ENCODE data around the gene CASP12. TPM values are rescaled to one million over a fixed set of nuclear protein-coding genes. Genes with fewer than 3 reads are reported as not detected.

The CASP12 gene
- total and polyA plus RNA-seq, 9 donors = 0.16 to 0.36 (median 0.28) TPM; not detected in 4

DNA sequence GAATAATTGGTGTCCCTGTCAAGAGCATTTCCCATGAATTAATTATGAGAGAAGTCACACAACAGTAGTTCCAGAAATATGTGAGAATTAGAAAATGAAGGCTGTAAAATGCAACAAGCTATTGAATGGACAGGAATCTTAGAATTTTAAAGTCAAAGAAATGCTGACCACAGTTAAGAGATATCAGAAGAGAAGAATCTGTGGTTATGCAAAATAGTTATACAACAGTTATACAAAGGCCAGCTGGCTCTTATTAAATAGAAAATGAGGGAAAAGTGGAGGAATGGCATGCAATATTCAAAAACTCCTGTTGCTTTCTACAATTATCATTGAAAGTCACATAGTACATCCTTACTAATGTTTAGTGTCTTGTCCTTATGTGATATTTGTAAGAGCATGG, 27.4 kb downstream of the CASP12 start:
- Histone ChIP-seq H3K4me1 (ENCODE audit: control insufficient read depth, insufficient read depth, low read length) (no peaks in the 10 kb centered on the region), H3K27ac (ENCODE audit: low read length) (no peak overlapping the region), H3K9me3 (replicated peaks; ENCODE audit: control insufficient read depth, low read depth, low read length) (no peaks in the 10 kb centered on the region), H3K27me3 (ENCODE audit: control insufficient read depth, insufficient read depth, low read length) (no peaks in the 10 kb centered on the region), H3K4me3 (ENCODE audit: low read length) (no peak overlapping the region), H3K36me3 (ENCODE audit: control insufficient read depth, insufficient read depth, low read length) (no peaks in the 10 kb centered on the region)
- DNase-seq = no peak

DNA sequence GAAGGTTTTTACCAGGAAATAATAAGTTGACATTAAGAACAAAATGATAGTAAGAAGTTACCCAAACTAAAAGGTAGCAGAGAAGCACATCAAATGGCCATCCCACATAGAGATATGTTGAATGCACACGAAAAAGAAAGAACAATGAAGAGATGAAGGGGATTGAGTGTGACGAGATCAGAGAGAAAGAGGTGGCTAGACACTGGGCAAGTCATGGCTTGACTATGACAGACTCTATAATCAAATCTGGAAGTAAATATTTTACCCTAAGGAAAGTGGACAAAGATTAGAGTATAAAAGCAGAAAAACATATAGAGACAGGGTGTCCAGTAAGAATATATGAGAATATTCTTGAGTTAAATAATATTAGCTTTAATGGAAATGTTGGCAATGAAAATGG, 31.4 kb downstream of the CASP12 start:
- Histone ChIP-seq H3K27ac (ENCODE audit: low read length) (no peak overlapping the region), H3K27me3 (ENCODE audit: control insufficient read depth, insufficient read depth, low read length) (no peaks in the 10 kb centered on the region), H3K36me3 (ENCODE audit: control insufficient read depth, insufficient read depth, low read length) (no peaks in the 10 kb centered on the region), H3K9me3 (replicated peaks; ENCODE audit: control insufficient read depth, low read depth, low read length) (no peaks in the 10 kb centered on the region), H3K4me1 (ENCODE audit: control insufficient read depth, insufficient read depth, low read length) (no peaks in the 10 kb centered on the region), H3K4me3 (ENCODE audit: low read length) (no peak overlapping the region)
- WGBS (ENCODE audit: insufficient coverage) = no CpG with 5 or more reads among the region's 2 CpGs
- no peak for DNase-seq

- no peak overlapping the region for H3K4me3 ChIP-seq (ENCODE audit: low read length)
- no peaks in the 10 kb centered on the region for H3K9me3 ChIP-seq (replicated peaks; ENCODE audit: control insufficient read depth, low read depth, low read length)
- no peak for DNase-seq
- no peaks in the 10 kb centered on the region for H3K4me1 ChIP-seq (ENCODE audit: control insufficient read depth, insufficient read depth, low read length)
- H3K36me3 ChIP-seq (ENCODE audit: control insufficient read depth, insufficient read depth, low read length) = no peaks in the 10 kb centered on the region
- H3K27ac ChIP-seq (ENCODE audit: low read length) = no peak overlapping the region
- H3K27me3 ChIP-seq (ENCODE audit: control insufficient read depth, insufficient read depth, low read length) = no peaks in the 10 kb centered on the region
- WGBS (ENCODE audit: insufficient coverage) = 59% methylated on average over 2 of the region's 7 CpGs
Observed at GRCh38 chr11:104858882-104859775, 39.1 kb downstream of the CASP12 start.

DNA sequence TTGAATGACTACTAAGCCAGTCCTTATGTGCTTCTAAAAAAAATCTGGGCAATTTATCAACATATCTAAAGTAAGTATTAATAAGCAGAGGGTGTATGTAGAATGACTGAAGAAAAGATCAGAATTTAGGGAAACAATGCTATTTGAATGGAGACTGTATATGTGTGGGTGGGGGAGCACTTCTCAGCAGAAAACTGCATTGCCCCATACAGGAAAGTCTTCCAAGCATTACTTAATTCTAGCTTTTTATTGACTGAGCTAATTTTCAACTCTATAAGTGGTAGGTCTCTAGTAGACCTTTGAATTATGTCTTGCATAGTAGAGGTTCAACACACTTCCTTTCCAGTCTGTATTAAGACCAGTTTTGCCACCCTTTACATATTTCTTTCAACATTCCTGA, 41.7 kb downstream of the CASP12 start:
- Histone ChIP-seq H3K4me1 (ENCODE audit: control insufficient read depth, insufficient read depth, low read length) (no peaks in the 10 kb centered on the region), H3K4me3 (ENCODE audit: low read length) (no peak overlapping the region), H3K36me3 (ENCODE audit: control insufficient read depth, insufficient read depth, low read length) (no peaks in the 10 kb centered on the region), H3K27ac (ENCODE audit: low read length) (no peak overlapping the region), H3K27me3 (ENCODE audit: control insufficient read depth, insufficient read depth, low read length) (no peaks in the 10 kb centered on the region), H3K9me3 (replicated peaks; ENCODE audit: control insufficient read depth, low read depth, low read length) (no peaks in the 10 kb centered on the region)
- DNase-seq = no peak

- no peaks in the 10 kb centered on the region for H3K9me3 ChIP-seq (replicated peaks; ENCODE audit: control insufficient read depth, low read depth, low read length)
- no peak overlapping the region for H3K4me3 ChIP-seq (ENCODE audit: low read length)
- no peaks in the 10 kb centered on the region for H3K27me3 ChIP-seq (ENCODE audit: control insufficient read depth, insufficient read depth, low read length)
- no peak for DNase-seq
- WGBS (ENCODE audit: insufficient coverage) = no CpG with 5 or more reads among the region's 2 CpGs
- H3K4me1 ChIP-seq (ENCODE audit: control insufficient read depth, insufficient read depth, low read length) = no peaks in the 10 kb centered on the region
- H3K27ac ChIP-seq (ENCODE audit: low read length) = no peak overlapping the region
- no peaks in the 10 kb centered on the region for H3K36me3 ChIP-seq (ENCODE audit: control insufficient read depth, insufficient read depth, low read length)
Observed at GRCh38 chr11:104855965-104856364, 42.3 kb downstream of the CASP12 start.

DNA sequence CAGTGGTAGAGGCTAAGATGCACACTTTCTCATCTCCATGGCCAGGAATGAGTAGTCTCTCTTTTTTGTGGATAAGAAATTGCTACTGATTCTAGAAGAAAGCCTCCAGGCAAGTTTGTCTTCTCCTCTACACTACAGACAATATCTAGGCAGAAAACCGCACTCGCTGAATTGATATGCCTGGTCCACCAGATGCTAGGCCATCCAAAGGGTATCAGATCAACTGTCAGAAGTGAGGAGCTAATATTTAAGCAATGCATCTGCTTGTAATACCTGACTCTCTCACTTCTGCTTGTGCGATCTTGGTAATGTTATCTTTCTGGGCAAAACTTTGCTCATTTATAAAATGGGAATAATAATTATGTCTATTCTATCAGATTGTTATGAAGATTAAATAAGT, 45.0 kb downstream of the CASP12 start:
- H3K27ac ChIP-seq (ENCODE audit: low read length) = no peak overlapping the region
- H3K4me3 ChIP-seq (ENCODE audit: low read length) = no peak overlapping the region
- WGBS (ENCODE audit: insufficient coverage) = no CpG with 5 or more reads among the region's 3 CpGs

GRCh38 chr11:104852811-104853210, 45.4 kb downstream of the CASP12 start:
- WGBS (ENCODE audit: insufficient coverage) = 100% methylated on average over 1 of the region's 1 CpG
- DNase-seq = no peak
- no peaks in the 10 kb centered on the region for H3K27me3 ChIP-seq (ENCODE audit: control insufficient read depth, insufficient read depth, low read length)
- H3K36me3 ChIP-seq (ENCODE audit: control insufficient read depth, insufficient read depth, low read length) = no peaks in the 10 kb centered on the region
- no peak overlapping the region for H3K27ac ChIP-seq (ENCODE audit: low read length)
- H3K4me3 ChIP-seq (ENCODE audit: low read length) = no peak overlapping the region
- H3K9me3 ChIP-seq (replicated peaks; ENCODE audit: control insufficient read depth, low read depth, low read length) = no peaks in the 10 kb centered on the region
- H3K4me1 ChIP-seq (ENCODE audit: control insufficient read depth, insufficient read depth, low read length) = no peaks in the 10 kb centered on the region

More for the DNA sequence above, 45.0 kb downstream of the CASP12 start:
- Histone ChIP-seq H3K36me3 (ENCODE audit: control insufficient read depth, insufficient read depth, low read length) (no peaks in the 10 kb centered on the region), H3K9me3 (replicated peaks; ENCODE audit: control insufficient read depth, low read depth, low read length) (no peaks in the 10 kb centered on the region), H3K27me3 (ENCODE audit: control insufficient read depth, insufficient read depth, low read length) (no peaks in the 10 kb centered on the region), H3K4me1 (ENCODE audit: control insufficient read depth, insufficient read depth, low read length) (no peaks in the 10 kb centered on the region)
- no peak for DNase-seq

GRCh38 chr11:104846216-104846615, 52.0 kb downstream of the CASP12 start:
- WGBS (ENCODE audit: insufficient coverage) = no CpG with 5 or more reads among the region's 3 CpGs
- Histone ChIP-seq H3K27ac (ENCODE audit: low read length) (no peak overlapping the region), H3K36me3 (ENCODE audit: control insufficient read depth, insufficient read depth, low read length) (no peaks in the 10 kb centered on the region), H3K9me3 (replicated peaks; ENCODE audit: control insufficient read depth, low read depth, low read length) (no peaks in the 10 kb centered on the region), H3K4me3 (ENCODE audit: low read length) (no peak overlapping the region), H3K27me3 (ENCODE audit: control insufficient read depth, insufficient read depth, low read length) (no peaks in the 10 kb centered on the region), H3K4me1 (ENCODE audit: control insufficient read depth, insufficient read depth, low read length) (no peaks in the 10 kb centered on the region)
- DNase-seq = no peak

GRCh38 chr11:104844451-104844850, 53.8 kb downstream of the CASP12 start:
- Histone ChIP-seq H3K27ac (ENCODE audit: low read length) (no peak overlapping the region), H3K4me1 (ENCODE audit: control insufficient read depth, insufficient read depth, low read length) (no peaks in the 10 kb centered on the region), H3K9me3 (replicated peaks; ENCODE audit: control insufficient read depth, low read depth, low read length) (no peaks in the 10 kb centered on the region), H3K27me3 (ENCODE audit: control insufficient read depth, insufficient read depth, low read length) (no peaks in the 10 kb centered on the region), H3K36me3 (ENCODE audit: control insufficient read depth, insufficient read depth, low read length) (no peaks in the 10 kb centered on the region), H3K4me3 (ENCODE audit: low read length) (no peak overlapping the region)
- no CpG with 5 or more reads among the region's 1 CpG for WGBS (ENCODE audit: insufficient coverage)
- DNase-seq = peak; percentile 16

- Histone ChIP-seq H3K9me3 (replicated peaks; ENCODE audit: control insufficient read depth, low read depth, low read length) (peaks cover 4% of the 10 kb centered on the region), H3K4me1 (ENCODE audit: control insufficient read depth, insufficient read depth, low read length) (no peaks in the 10 kb centered on the region), H3K27ac (ENCODE audit: low read length) (no peak overlapping the region), H3K27me3 (ENCODE audit: control insufficient read depth, insufficient read depth, low read length) (no peaks in the 10 kb centered on the region), H3K4me3 (ENCODE audit: low read length) (no peak overlapping the region), H3K36me3 (ENCODE audit: control insufficient read depth, insufficient read depth, low read length) (no peaks in the 10 kb centered on the region)
- 71% methylated on average over 1 of the region's 4 CpGs for WGBS (ENCODE audit: insufficient coverage)
- no peak for DNase-seq
Observed at GRCh38 chr11:104843150-104843836, 55.0 kb downstream of the CASP12 start.

Data from muscle of leg (tissue), 11 donors.